G401 (cell line): ENCODE data around the gene CNNM2. TPM values are rescaled to one million over a fixed set of nuclear protein-coding genes. Genes with fewer than 3 reads are reported as not detected.

ENCODE experiments used
- DNase-seq: peaks from one replicate; pipeline ENCODE4 v3.0.0-alpha.2; 2015; ENCODE audit warnings: low spot score
- in situ Hi-C: cut with HindIII; loops from 2 replicates; pipeline ENCODE4 v1.10.0; 2016; ENCODE audit warnings: low sequenced_read_pairs, mixed read lengths
- total RNA-seq: library from RNA; depleted of rRNA; stranded (reverse); fragments of >200 nt; shearing (Covaris generic); gene quantifications from 2 replicates; pipeline ENCODE4 v1.2.3, GENCODE V29; 2014

CNNM2 gene
- total RNA-seq, 1 experiment from 2014 or later, result 15.5 TPM

GRCh38 chr10:103083266-103083976, 165.3 kb downstream of the CNNM2 start:
- no peak for DNase-seq
- in situ Hi-C loops, result no loop called here

- DNase-seq, result no peak
- in situ Hi-C loops, result no loop called here
These were observed 165.9 kb downstream of the CNNM2 start for GRCh38 chr10:103083977-103084320.

DNA sequence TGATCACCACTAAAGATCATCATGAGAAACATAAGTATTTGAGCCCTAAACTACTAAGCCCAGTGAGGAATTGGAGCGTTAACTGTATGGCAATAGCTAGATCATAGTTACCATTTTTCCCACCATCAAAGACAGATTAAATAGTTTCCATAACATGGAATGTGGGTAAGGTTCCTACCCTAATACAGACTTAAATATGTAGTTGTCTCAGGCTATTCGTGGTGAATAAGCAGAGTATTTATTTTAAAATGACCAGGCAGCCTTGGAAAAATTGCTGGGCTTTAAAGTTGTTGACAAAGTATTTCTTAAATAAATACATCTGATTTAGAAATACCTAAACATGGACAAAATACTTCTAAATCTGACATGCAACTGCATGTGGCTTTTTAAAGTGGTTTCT, 168.2 kb downstream of the CNNM2 start:
- in situ Hi-C loops, result no loop called here
- no peak for DNase-seq

GRCh38 chr10:103086799-103087198, 168.7 kb downstream of the CNNM2 start:
- DNase-seq, result no peak
- in situ Hi-C loops, result no loop called here

- DNase-seq, result no peak
- in situ Hi-C loops, result no loop called here
These were observed 171.4 kb downstream of the CNNM2 start for GRCh38 chr10:103089493-103089892.

GRCh38 chr10:103090911-103091310, 172.8 kb downstream of the CNNM2 start:
- DNase-seq, result no peak
- in situ Hi-C loops, result no loop called here

DNA sequence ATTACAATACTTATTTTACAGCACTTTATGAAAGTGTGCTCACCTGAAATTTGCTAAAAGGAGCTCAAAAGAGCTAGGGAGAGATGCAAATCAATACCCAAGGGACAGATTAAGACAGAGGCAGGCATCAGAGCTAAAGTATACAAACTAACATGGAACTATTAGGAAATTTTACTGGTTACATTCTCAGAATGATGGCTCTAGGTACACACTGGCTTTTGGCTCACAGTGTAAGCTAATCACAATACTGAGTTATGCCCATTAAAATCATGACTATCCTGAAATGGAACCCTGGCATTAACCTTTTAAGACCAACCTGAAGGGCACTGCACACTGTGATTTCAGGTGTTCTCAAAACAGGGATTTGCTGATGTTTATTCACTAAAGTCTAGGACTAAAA, 176.9 kb downstream of the CNNM2 start:
- no peak for DNase-seq
- in situ Hi-C loops, result no loop called here

DNA sequence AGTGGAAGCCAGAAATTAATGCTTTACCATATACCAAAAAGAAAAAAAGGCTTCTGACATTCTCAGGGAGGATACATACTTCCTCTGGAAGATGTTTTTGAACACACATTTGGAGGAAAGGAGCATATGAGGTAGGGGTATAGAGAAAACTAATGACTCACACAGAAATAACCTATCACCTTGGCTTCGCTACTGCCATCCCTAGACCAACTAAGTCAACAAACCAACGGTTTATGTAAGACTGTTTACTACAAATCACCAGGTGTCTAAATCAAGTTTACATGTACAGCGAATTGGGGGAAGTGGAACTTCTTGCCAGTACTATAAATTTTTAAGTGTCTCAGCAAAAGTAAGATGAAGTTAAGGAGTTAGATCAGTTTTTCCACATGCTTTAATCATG, 178.0 kb downstream of the CNNM2 start:
- in situ Hi-C loops, result no loop called here
- no peak for DNase-seq

GRCh38 chr10:103098240-103098639, 180.1 kb downstream of the CNNM2 start:
- DNase-seq, result no peak
- in situ Hi-C loops, result no loop called here

DNA sequence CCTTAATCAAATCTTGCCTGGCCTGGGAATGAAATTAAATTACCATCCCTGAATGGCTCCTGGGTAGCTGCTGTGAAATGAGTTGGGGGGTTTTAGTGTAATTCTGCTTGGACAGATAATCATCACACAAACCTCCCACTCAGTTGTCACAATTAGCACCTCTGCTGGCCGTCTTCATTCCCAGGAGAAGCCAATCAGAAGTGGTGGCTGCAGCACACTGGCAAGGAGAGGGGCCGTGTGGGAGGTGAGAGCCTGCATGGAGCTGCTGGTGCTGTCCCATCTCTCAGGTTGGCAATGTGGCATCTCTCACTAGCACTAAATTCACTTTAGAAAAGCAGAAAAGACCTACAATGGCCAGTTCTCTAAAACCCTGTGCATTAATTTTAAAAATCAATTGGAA, 182.5 kb downstream of the CNNM2 start:
- in situ Hi-C loops, result no loop called here
- DNase-seq, result no peak

GRCh38 chr10:103102195-103102594, 184.1 kb downstream of the CNNM2 start:
- in situ Hi-C loops, result no loop called here
- DNase-seq, result no peak

- in situ Hi-C loops, result no loop called here
- no peak for DNase-seq
These were observed 185.9 kb downstream of the CNNM2 start for GRCh38 chr10:103103989-103104388.

GRCh38 chr10:103104721-103105120, 186.6 kb downstream of the CNNM2 start:
- in situ Hi-C loops, result no loop called here
- DNase-seq, result no peak

- no peak for DNase-seq
These were observed 187.4 kb downstream of the CNNM2 start for GRCh38 chr10:103105462-103105861.

DNA sequence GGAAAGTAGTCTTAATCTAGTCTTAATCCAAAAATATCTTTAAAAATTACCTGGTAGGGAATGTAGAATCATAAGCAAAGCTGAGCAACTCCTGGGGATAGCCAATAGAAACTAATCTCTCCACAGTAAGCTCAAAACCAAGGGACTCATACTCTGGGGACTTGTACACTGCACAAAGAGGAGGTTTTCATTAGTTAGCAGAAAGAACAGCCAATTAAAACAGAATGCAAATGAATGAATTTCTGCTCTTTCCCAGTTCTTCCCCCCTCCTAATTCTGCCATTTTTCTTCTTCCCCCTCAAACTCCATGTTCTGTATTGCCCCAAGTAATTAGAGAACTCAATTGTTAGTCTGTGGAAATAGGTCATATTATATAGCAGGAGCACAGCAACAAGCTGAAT, 188.4 kb downstream of the CNNM2 start:
- no peak for DNase-seq
- in situ Hi-C loops, result no loop called here

More at GRCh38 chr10:103105462-103105861, 187.4 kb downstream of the CNNM2 start:
- in situ Hi-C loops, result no loop called here

- in situ Hi-C loops, result no loop called here
- no peak for DNase-seq
These were observed 191.7 kb downstream of the CNNM2 start for GRCh38 chr10:103109821-103110220.

GRCh38 chr10:103110407-103110806, 192.3 kb downstream of the CNNM2 start:
- DNase-seq, result no peak
- in situ Hi-C loops, result no loop called here

GRCh38 chr10:103111031-103111917, 193.2 kb downstream of the CNNM2 start:
- peak; percentile 61 for DNase-seq
- in situ Hi-C loops, result no loop called here

DNA sequence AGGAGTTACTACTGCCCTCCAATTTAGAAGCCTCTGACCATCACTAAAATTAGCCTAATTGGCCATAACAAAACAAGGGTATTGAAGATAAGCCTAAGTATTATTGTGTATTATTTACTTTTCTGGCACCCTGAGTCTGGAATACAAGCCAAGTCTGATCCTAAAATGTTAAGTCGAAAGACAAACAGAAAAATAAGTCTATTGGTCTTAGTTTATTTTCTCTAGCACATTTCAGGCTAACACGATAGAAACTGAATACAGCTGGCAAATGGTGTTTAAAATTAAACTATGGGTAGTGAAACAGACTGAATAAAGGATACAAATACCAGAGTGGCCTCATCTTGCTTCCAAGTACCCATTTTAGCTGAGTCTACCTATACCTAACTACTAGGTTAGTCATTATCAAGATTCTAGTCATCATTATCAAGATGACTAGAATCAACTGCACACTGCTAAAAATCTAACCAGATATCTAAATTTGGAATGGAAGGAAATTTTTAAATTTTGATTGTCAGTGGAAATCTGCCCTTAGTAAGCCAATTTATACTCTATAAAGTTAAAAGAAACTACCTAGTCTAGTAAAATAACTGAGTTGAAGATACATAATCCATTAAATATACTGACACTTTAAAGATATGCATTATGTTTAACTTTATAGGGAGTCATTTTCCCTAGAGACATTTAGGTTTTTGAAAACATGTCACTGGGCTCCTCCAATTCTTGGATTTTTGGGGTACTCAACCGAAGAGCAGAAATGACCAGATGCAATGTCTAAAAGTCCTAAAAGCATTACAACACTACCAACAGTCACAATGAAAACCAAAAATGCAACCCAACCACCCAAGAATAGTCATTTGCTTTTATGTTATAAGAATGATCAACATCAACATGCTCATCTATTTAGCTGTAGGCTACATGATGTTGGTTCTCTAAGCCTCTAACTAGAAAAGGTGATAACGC, 194.1 kb downstream of the CNNM2 start:
- in situ Hi-C loops, result no loop called here
- no peak for DNase-seq

- in situ Hi-C loops, result no loop called here
- DNase-seq, result no peak
These were observed 196.8 kb downstream of the CNNM2 start for GRCh38 chr10:103114876-103115275.
